ENCODE measurements around the gene PRDM2. TPM values are rescaled to one million over a fixed set of nuclear protein-coding genes. Genes with fewer than 3 reads are reported as not detected.

PRDM2 gene
- total RNA-seq, 3 donors from 2014 or later (not counting 1 experiment from before 2014, with no cell fraction given): 168 to 193 (median 184) TPM

DNA sequence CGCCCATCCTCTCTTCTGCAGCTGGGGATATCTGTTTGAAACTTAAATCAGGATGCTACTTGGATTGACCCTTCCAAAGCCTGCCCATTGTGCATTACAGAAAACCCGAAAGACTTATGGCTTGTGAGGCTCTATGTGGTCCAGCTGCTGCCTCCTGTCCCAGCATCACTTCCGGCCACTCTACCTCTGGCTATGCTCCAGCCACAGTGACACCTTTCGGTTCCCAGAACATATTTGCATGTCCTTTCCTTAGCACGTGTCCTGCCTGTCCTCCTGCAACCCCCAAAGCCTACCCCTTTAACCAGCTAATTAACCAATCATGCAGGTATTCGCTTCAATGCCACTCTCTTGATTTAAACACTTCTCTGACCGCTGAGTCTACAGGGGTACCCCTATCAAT, 167.6 kb downstream of the PRDM2 start:
- H3K36me3 Mint-ChIP-seq: no peaks in the 10 kb centered on the region
- WGBS (ENCODE audit: insufficient coverage): 81% methylated on average over 7 of the region's 7 CpGs
- no peaks in the 10 kb centered on the region for H3K9me3 Mint-ChIP-seq
- H3K4me3 Mint-ChIP-seq: no peak overlapping the region
- Histone ChIP-seq H3K36me3 (ENCODE audit: control insufficient read depth, insufficient read depth, low read length) (no peaks in the 10 kb centered on the region), H3K27ac (ENCODE audit: low read length) (no peak overlapping the region), H3K27me3 (ENCODE audit: control insufficient read depth, insufficient read depth, low read length) (no peaks in the 10 kb centered on the region), H3K4me1 (ENCODE audit: control insufficient read depth, insufficient read depth, low read length) (no peaks in the 10 kb centered on the region), H3K9me3 (ENCODE audit: control insufficient read depth, insufficient read depth, low read length) (no peaks in the 10 kb centered on the region), H3K4me3 (ENCODE audit: low read length) (no peak overlapping the region)
- ATAC-seq: no peak
- no peak for DNase-seq
- no peaks in the 10 kb centered on the region for H3K4me1 Mint-ChIP-seq
- intact Hi-C loops (cut with micrococcal nuclease): no loop called here
- H3K27me3 Mint-ChIP-seq (ENCODE audit: low read depth in 2 of 2): peaks cover 0 to 3% of the 10 kb centered on the region in 2 donors
- TF ChIP-seq, protein P1, sequence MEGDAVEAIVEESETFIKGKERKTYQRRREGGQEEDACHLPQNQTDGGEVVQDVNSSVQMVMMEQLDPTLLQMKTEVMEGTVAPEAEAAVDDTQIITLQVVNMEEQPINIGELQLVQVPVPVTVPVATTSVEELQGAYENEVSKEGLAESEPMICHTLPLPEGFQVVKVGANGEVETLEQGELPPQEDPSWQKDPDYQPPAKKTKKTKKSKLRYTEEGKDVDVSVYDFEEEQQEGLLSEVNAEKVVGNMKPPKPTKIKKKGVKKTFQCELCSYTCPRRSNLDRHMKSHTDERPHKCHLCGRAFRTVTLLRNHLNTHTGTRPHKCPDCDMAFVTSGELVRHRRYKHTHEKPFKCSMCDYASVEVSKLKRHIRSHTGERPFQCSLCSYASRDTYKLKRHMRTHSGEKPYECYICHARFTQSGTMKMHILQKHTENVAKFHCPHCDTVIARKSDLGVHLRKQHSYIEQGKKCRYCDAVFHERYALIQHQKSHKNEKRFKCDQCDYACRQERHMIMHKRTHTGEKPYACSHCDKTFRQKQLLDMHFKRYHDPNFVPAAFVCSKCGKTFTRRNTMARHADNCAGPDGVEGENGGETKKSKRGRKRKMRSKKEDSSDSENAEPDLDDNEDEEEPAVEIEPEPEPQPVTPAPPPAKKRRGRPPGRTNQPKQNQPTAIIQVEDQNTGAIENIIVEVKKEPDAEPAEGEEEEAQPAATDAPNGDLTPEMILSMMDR (IDR thresholded peaks at IDR 0.05): no peak
- no peak overlapping the region for H3K27ac Mint-ChIP-seq

DNA sequence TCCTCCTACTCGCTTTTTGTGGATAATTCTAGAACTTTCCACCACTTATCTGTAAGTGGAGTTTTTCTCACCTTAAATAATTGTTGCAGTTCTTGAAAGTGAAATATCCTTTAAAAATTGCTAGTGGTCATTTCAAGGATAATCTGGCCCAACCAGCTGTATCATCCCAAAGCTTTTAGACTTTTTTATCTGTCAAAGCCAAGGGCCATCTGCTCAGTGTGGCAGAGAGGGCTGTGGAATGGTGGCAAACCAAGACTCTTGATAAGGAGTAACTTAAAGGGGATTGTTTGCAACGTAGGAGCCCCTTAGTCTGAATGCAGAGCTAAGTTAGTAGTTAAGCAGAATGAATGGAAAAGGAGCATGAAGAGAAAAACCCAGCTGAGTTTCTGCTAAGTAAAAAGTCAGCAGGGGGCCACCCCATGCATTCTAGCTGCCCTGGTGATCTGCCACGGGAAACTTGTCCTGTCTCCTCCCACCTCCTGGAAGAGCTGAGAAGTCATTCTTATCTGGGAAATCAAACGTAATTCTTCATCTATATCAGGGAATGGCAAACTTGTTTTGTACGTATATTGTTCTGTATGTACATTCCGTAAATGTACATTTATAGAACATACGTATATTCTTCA, 169.3 kb downstream of the PRDM2 start:
- intact Hi-C loops (cut with micrococcal nuclease): no loop called here
- no peaks in the 10 kb centered on the region for H3K36me3 Mint-ChIP-seq
- Histone ChIP-seq H3K27ac (ENCODE audit: low read length) (no peak overlapping the region), H3K4me3 (ENCODE audit: low read length) (no peak overlapping the region), H3K27me3 (ENCODE audit: control insufficient read depth, insufficient read depth, low read length) (no peaks in the 10 kb centered on the region), H3K36me3 (ENCODE audit: control insufficient read depth, insufficient read depth, low read length) (no peaks in the 10 kb centered on the region), H3K4me1 (ENCODE audit: control insufficient read depth, insufficient read depth, low read length) (no peaks in the 10 kb centered on the region), H3K9me3 (ENCODE audit: control insufficient read depth, insufficient read depth, low read length) (no peaks in the 10 kb centered on the region)
- H3K27ac Mint-ChIP-seq: no peak overlapping the region
- no peaks in the 10 kb centered on the region for H3K9me3 Mint-ChIP-seq
- TF ChIP-seq, protein P1 (IDR thresholded peaks at IDR 0.05): no peak
- ATAC-seq (no peak), DNase-seq (no peak)
- H3K4me1 Mint-ChIP-seq: no peaks in the 10 kb centered on the region
- no peak overlapping the region for H3K4me3 Mint-ChIP-seq
- H3K27me3 Mint-ChIP-seq (ENCODE audit: low read depth in 2 of 2): peaks cover 0 to 3% of the 10 kb centered on the region in 2 donors
- WGBS (ENCODE audit: insufficient coverage): 57% methylated on average over 4 of the region's 7 CpGs

DNA sequence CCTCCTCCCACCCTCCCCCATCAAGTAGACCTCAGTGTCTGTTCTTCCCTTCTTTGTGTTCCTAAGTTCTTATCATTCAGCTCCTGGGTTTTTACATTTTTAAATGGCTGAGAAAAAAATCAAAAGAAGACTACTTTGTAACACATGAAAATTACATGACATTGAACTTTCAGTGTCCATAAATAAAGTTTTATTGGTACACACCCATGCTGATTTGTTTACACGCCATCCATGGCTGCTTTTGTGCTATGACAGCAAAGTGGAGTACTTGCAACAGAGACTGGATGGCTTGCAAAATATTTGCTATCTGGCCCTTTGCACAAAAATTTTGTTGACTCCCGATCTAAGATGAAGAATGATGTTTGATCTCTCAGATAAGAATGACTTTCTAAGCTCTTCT, 171.4 kb downstream of the PRDM2 start:
- Histone ChIP-seq H3K9me3 (ENCODE audit: control insufficient read depth, insufficient read depth, low read length) (no peaks in the 10 kb centered on the region), H3K4me3 (ENCODE audit: low read length) (no peak overlapping the region), H3K36me3 (ENCODE audit: control insufficient read depth, insufficient read depth, low read length) (no peaks in the 10 kb centered on the region), H3K27me3 (ENCODE audit: control insufficient read depth, insufficient read depth, low read length) (no peaks in the 10 kb centered on the region), H3K27ac (ENCODE audit: low read length) (no peak overlapping the region), H3K4me1 (ENCODE audit: control insufficient read depth, insufficient read depth, low read length) (no peaks in the 10 kb centered on the region)
- intact Hi-C loops (cut with micrococcal nuclease): no loop called here
- H3K4me3 Mint-ChIP-seq: no peak overlapping the region
- H3K27me3 Mint-ChIP-seq (ENCODE audit: low read depth in 2 of 2): peaks cover 0 to 3% of the 10 kb centered on the region in 2 donors
- no peak overlapping the region for H3K27ac Mint-ChIP-seq
- ATAC-seq (no peak), DNase-seq (no peak)
- 79% methylated on average over 2 of the region's 2 CpGs for WGBS (ENCODE audit: insufficient coverage)
- no peaks in the 10 kb centered on the region for H3K9me3 Mint-ChIP-seq
- H3K36me3 Mint-ChIP-seq: no peaks in the 10 kb centered on the region
- TF ChIP-seq, protein P1 (IDR thresholded peaks at IDR 0.05): no peak
- H3K4me1 Mint-ChIP-seq: no peaks in the 10 kb centered on the region

DNA sequence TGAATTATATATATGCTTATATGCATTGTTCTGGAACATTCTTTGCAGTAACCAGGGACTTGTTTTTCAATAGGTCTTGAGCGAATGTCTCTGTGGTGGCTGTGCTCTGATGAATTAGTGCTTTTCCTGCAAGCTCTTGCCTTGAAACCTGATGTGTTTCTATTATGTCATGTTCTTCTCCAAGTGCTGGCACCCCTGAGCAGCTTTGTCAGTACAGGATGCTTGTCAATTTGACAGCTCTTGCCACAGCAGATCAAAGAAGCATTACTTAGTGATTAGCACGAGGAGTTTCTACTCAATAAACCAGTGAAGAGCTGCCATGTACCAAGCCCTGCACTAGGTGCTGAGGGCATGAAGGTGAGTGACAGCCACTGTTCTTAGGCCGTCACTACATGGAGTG, 171.9 kb downstream of the PRDM2 start:
- no peaks in the 10 kb centered on the region for H3K36me3 ChIP-seq (ENCODE audit: control insufficient read depth, insufficient read depth, low read length)
- no peak overlapping the region for H3K4me3 ChIP-seq (ENCODE audit: low read length)
- DNase-seq (no peak), ATAC-seq (no peak)
- H3K36me3 Mint-ChIP-seq: no peaks in the 10 kb centered on the region
- no peak overlapping the region for H3K4me3 Mint-ChIP-seq
- H3K9me3 ChIP-seq (ENCODE audit: control insufficient read depth, insufficient read depth, low read length): no peaks in the 10 kb centered on the region
- peaks cover 0 to 3% of the 10 kb centered on the region in 2 donors for H3K27me3 Mint-ChIP-seq (ENCODE audit: low read depth in 2 of 2)
- H3K27me3 ChIP-seq (ENCODE audit: control insufficient read depth, insufficient read depth, low read length): no peaks in the 10 kb centered on the region
- no peak overlapping the region for H3K27ac ChIP-seq (ENCODE audit: low read length)
- WGBS (ENCODE audit: insufficient coverage): 89% methylated on average over 3 of the region's 3 CpGs
- intact Hi-C loops (cut with micrococcal nuclease): no loop called here
- H3K4me1 ChIP-seq (ENCODE audit: control insufficient read depth, insufficient read depth, low read length): no peaks in the 10 kb centered on the region
- H3K27ac Mint-ChIP-seq: no peak overlapping the region
- no peaks in the 10 kb centered on the region for H3K9me3 Mint-ChIP-seq
- TF ChIP-seq, protein P1 (IDR thresholded peaks at IDR 0.05): no peak
- no peaks in the 10 kb centered on the region for H3K4me1 Mint-ChIP-seq
